NB4 (cell line): ENCODE data around the gene ARID5A.

Experiments used
- MYC ChIP-seq: IDR thresholded peaks from 2 replicates; pipeline ENCODE4 v1.6.1; 2011; ENCODE audit warnings: low read depth, low read length
- POLR2A ChIP-seq: IDR thresholded peaks from 2 replicates; pipeline ENCODE4 v1.6.1; 2011; ENCODE audit warnings: mild to moderate bottlenecking; ENCODE audit not compliant: insufficient read length; ENCODE audit errors: extremely low read depth
- TF ChIP-seq, protein P1 (sequence below): IDR thresholded peaks from one replicate; pipeline ENCODE4 v1.5.1; 2012; ENCODE audit warnings: low read depth, low read length
- TF ChIP-seq, protein P2 (sequence below): IDR thresholded peaks from 2 replicates; pipeline ENCODE4 v1.6.1; 2011; ENCODE audit warnings: low read depth, low read length

DNA sequence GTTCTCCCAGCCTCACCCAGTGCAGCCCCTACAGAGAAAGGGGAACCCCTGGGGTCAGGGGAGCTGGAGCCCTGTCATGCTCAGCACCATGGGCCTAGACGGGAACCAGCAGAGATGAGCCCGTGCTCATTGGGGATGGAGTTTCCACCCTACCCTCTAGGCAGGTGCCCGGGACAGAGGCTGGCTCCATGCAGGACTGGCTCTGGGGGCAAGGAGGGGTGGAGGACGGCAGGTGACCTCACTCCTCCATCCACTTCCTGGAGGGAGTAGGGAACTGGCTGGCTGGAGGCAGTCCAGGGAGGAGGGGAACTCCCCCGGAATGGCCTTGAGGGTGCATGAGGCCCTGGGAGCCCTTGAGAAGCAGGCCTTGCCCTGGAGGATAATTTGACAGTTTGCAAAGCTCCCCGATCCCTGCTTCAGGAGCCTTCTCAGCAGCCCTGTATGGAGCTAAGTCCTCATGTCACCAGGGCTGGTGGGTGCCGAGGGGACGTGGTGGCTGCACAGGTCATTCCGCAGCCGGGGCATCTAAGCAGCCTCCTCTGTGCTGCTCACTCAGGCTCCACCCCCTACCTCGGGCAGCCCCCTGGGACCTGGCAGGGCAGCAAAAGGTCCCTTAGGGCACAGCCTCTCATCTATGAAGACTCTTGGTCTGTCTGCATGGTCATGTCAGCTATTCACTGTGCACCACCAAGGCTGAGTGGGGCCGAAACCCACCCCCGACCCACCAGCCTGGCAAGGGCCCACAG is 33.5 kb upstream of the ARID5A start:
- TF ChIP-seq, protein P1, sequence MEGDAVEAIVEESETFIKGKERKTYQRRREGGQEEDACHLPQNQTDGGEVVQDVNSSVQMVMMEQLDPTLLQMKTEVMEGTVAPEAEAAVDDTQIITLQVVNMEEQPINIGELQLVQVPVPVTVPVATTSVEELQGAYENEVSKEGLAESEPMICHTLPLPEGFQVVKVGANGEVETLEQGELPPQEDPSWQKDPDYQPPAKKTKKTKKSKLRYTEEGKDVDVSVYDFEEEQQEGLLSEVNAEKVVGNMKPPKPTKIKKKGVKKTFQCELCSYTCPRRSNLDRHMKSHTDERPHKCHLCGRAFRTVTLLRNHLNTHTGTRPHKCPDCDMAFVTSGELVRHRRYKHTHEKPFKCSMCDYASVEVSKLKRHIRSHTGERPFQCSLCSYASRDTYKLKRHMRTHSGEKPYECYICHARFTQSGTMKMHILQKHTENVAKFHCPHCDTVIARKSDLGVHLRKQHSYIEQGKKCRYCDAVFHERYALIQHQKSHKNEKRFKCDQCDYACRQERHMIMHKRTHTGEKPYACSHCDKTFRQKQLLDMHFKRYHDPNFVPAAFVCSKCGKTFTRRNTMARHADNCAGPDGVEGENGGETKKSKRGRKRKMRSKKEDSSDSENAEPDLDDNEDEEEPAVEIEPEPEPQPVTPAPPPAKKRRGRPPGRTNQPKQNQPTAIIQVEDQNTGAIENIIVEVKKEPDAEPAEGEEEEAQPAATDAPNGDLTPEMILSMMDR = no peak
- TF ChIP-seq, protein P2, sequence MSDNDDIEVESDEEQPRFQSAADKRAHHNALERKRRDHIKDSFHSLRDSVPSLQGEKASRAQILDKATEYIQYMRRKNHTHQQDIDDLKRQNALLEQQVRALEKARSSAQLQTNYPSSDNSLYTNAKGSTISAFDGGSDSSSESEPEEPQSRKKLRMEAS = no peak
- no peak for TF ChIP-seq POLR2A
- no peak for TF ChIP-seq MYC
